GM12878 (cell line): ENCODE measurements around the gene HENMT1. TPM values are rescaled to one million over a fixed set of nuclear protein-coding genes. Genes with fewer than 3 reads are reported as not detected.

Experiments
- ATAC-seq: fragments of 200-7000 bp; cut with Tn5 transposase; 3 replicates; pipeline ENCODE4 v1.9.1; 2020; ENCODE audit warnings: mild to moderate bottlenecking, moderate library complexity
- BruUV-seq: library from RNA; stranded (reverse); fragments of 400-500 nt; replicated peaks from 2 replicates; lab custom pipeline; 2021; lab: Mats Ljungman, UMichigan
- CTCF ChIA-PET: fragments of 300-600 bp; sonication (Branson Sonifier 250); formaldehyde crosslinking; extraction: SDS; loops from one replicate; lab custom pipeline; 2021; ENCODE audit warnings: inconsistent platforms; lab: Yijun Ruan, JAX
- POLR2A ChIA-PET: fragments of 350-600 bp; formaldehyde crosslinking; extraction: SDS; loops from one replicate; lab custom pipeline; 2021; ENCODE audit warnings: inconsistent platforms; lab: Charles Lee
- RAD21 ChIA-PET: fragments of 300-600 bp; sonication (Branson Sonifier 250); formaldehyde crosslinking; loops from one replicate; lab custom pipeline; 2023; ENCODE audit warnings: antibody characterized with exemption; ENCODE audit not compliant: unreplicated experiment; lab: Charles Lee
- SMC1A ChIA-PET: fragments of 300-600 bp; sonication (Branson Sonifier 250); formaldehyde crosslinking; loops from one replicate; lab custom pipeline; 2023; ENCODE audit not compliant: unreplicated experiment, uncharacterized antibody; lab: Charles Lee
- DNase-seq: peaks from one replicate; pipeline ENCODE4 v3.0.0-alpha.2; 2011; ENCODE audit warnings: low read depth, low spot score
- FAIRE-seq: peaks from 3 replicates; lab custom pipeline; 2011; peaks lifted over from hg19 to GRCh38; lab: Jason Lieb, UNC
- H2AFZ ChIP-seq: 2 replicates; pipeline ENCODE4 v1.6.0; 2011; ENCODE audit warnings: low read depth, low read length, control low read depth; ENCODE audit not compliant: control insufficient read depth
- H3K27ac ChIP-seq: 2 replicates; pipeline ENCODE4 v1.5.1; 2011; ENCODE audit warnings: control low read depth; ENCODE audit not compliant: control insufficient read depth, insufficient read depth
- H3K27me3 ChIP-seq, 2 experiments: replicated peaks in 1 of 2; 2 replicates each; pipeline versions ENCODE4 v1.6.0 to v1.6.1; 2011; ENCODE audit warnings: low read length in 1 of 2; ENCODE audit not compliant: control insufficient read depth in 2 of 2, insufficient read depth in 2 of 2
- H3K36me3 ChIP-seq, 2 experiments: 2 replicates each; pipeline ENCODE4 v1.5.1; 2011; ENCODE audit warnings: low read length in 1 of 2; ENCODE audit not compliant: control insufficient read depth in 2 of 2, insufficient read depth in 2 of 2
- H3K4me1 ChIP-seq: 2 replicates; pipeline ENCODE4 v1.6.1; 2011; ENCODE audit warnings: mild to moderate bottlenecking, low read length, moderate library complexity, mixed read lengths; ENCODE audit not compliant: control insufficient read depth, insufficient read depth
- H3K4me2 ChIP-seq: 2 replicates; pipeline ENCODE4 v1.6.0; 2011; ENCODE audit warnings: control low read depth; ENCODE audit not compliant: control insufficient read depth, insufficient read depth
- H3K4me3 ChIP-seq: fragments of 200-600 bp; sonication (generic); 2 replicates; pipeline ENCODE4 v1.5.1; 2016
- H3K79me2 ChIP-seq: 2 replicates; pipeline ENCODE4 v1.6.0; 2011; ENCODE audit warnings: low read length; ENCODE audit not compliant: control insufficient read depth, insufficient read depth
- H3K9ac ChIP-seq: 2 replicates; pipeline ENCODE4 v1.8.0; 2011; ENCODE audit warnings: low read length, control low read depth, mixed read lengths; ENCODE audit not compliant: control insufficient read depth, insufficient read depth
- H3K9me3 ChIP-seq: replicated peaks from 3 replicates; pipeline ENCODE4 v1.5.1; 2011; ENCODE audit warnings: mild to moderate bottlenecking, low read length; ENCODE audit not compliant: control insufficient read depth, insufficient read depth
- H4K20me1 ChIP-seq: 2 replicates; pipeline ENCODE4 v1.6.0; 2011; ENCODE audit not compliant: control insufficient read depth, insufficient read depth
- KDM1A ChIP-seq: fragments of 200-600 bp; sonication (generic); IDR thresholded peaks from 2 replicates; pipeline ENCODE4 v1.6.1; 2016; ENCODE audit warnings: borderline replicate concordance
- MTA3 ChIP-seq: IDR thresholded peaks from 2 replicates; pipeline ENCODE4 v1.6.1; 2012; ENCODE audit warnings: low read length, inconsistent platforms, borderline replicate concordance
- MYC ChIP-seq: IDR thresholded peaks from 2 replicates; pipeline ENCODE4 v1.6.1; 2011; ENCODE audit warnings: mild to moderate bottlenecking, low read length, moderate library complexity, inconsistent platforms; ENCODE audit not compliant: insufficient read depth, insufficient replicate concordance, insufficient read length, severe bottlenecking
- NFXL1 ChIP-seq: fragments of 450-650 bp; IDR thresholded peaks from 2 replicates; pipeline ENCODE4 v1.6.1; 2017; ENCODE audit warnings: antibody characterized with exemption, mild to moderate bottlenecking, borderline replicate concordance
- NR2F1 ChIP-seq: fragments of 450-650 bp; conservative IDR thresholded peaks from 2 replicates; pipeline ENCODE4 v1.6.1; 2017; ENCODE audit warnings: mild to moderate bottlenecking
- PAX5 ChIP-seq: IDR thresholded peaks from 2 replicates; pipeline ENCODE4 v1.6.1; 2011; ENCODE audit warnings: low read depth, low read length, borderline replicate concordance
- RBBP5 ChIP-seq: fragments of 200-600 bp; sonication (generic); conservative IDR thresholded peaks from 2 replicates; pipeline ENCODE4 v1.6.1; 2016
- RCOR1 ChIP-seq: conservative IDR thresholded peaks from 2 replicates; pipeline ENCODE4 v1.6.1; 2012; ENCODE audit warnings: low read depth, low read length, improper control_type of control experiment
- SIN3A ChIP-seq: IDR thresholded peaks from 2 replicates; pipeline ENCODE4 v1.6.1; 2012; ENCODE audit warnings: low read depth, low read length, improper control_type of control experiment
- SREBF1 ChIP-seq: IDR thresholded peaks from 2 replicates; pipeline ENCODE4 v1.6.1; 2012; ENCODE audit warnings: mild to moderate bottlenecking, low read length
- SUZ12 ChIP-seq: fragments of 200-600 bp; sonication (generic); IDR thresholded peaks from one replicate; pipeline ENCODE4 v1.6.1; 2018; ENCODE audit warnings: antibody characterized with exemption, mild to moderate bottlenecking; ENCODE audit not compliant: unreplicated experiment
- YBX1 ChIP-seq: fragments of 450-650 bp; IDR thresholded peaks from 2 replicates; pipeline ENCODE4 v1.6.1; 2016; ENCODE audit warnings: antibody characterized with exemption
- WGBS: methylation state at CpG from one replicate; pipeline ENCODE4 v1.1.6; 2016; ENCODE audit warnings: low lambda C conversion rate; ENCODE audit not compliant: insufficient replicate concordance, insufficient coverage; ENCODE audit errors: missing lambda C conversion rate; 5-methylcytosine and 5-hydroxymethylcytosine counted together
- in situ Hi-C: fragments of 300-500 bp; cut with MboI; formaldehyde crosslinking; loops from 9 replicates; pipeline ENCODE4 v1.14.3; 2018; ENCODE audit warnings: mixed read lengths
- intact Hi-C: fragments of 100-400 bp; cut with micrococcal nuclease; formaldehyde crosslinking; loops from one replicate; pipeline ENCODE4 v1.14.2; 2022; ENCODE audit not compliant: unreplicated experiment
- polyA plus RNA-seq, 11 experiments: library from polyadenylated mRNA; depleted of rRNA in 4 of 11; unstranded in 6 of 11; stranded (reverse) in 5 of 11; fragments of >200 nt; fragmentation: Nextera tagmentation in 4 of 11; fragmentation: Illumina TruSeq in 1 of 11; extraction: Ambion mirVana in 4 of 11; extraction: Trizol in 1 of 11; gene quantifications; 1 replicate in 1 of 11; 2 replicates in 10 of 11; pipeline versions ENCODE4 v1.2.1 to v1.2.3, GENCODE V29; 2011 to 2016; ENCODE audit warnings: inconsistent platforms in 2 of 11, missing spikeins in 2 of 11, low read depth in 1 of 11
- total RNA-seq, 4 experiments: library from RNA; depleted of rRNA in 3 of 4; stranded (reverse); fragments of >200 nt in 3 of 4; fragmentation: Illumina TruSeq in 1 of 4; extraction: Trizol in 1 of 4; gene quantifications; 2 replicates each; pipeline versions ENCODE4 v1.2.1 to v1.2.3, GENCODE V29; 2013 to 2021
- TF ChIP-seq, protein P1 (sequence below): IDR thresholded peaks from 2 replicates; pipeline ENCODE4 v1.6.1; 2011; ENCODE audit warnings: borderline replicate concordance, low read depth, mild to moderate bottlenecking, moderate library complexity, mixed read lengths, low read length; ENCODE audit not compliant: insufficient read depth; ENCODE audit errors: extremely low read length
- TF ChIP-seq, protein P2 (sequence below): fragments of 450-650 bp; IDR thresholded peaks from 2 replicates; pipeline ENCODE4 v1.6.1; 2016; ENCODE audit warnings: mild to moderate bottlenecking, moderate library complexity, borderline replicate concordance
- TF ChIP-seq, protein P3 (sequence below): IDR thresholded peaks from 2 replicates; pipeline ENCODE4 v1.6.1; 2012; ENCODE audit warnings: low read depth, low read length, improper control_type of control experiment
- TF ChIP-seq, protein P4 (sequence below): IDR thresholded peaks from 2 replicates; pipeline ENCODE4 v1.6.1; 2011; ENCODE audit warnings: borderline replicate concordance, low read depth, mild to moderate bottlenecking, moderate library complexity, low read length; ENCODE audit not compliant: insufficient read depth, poor library complexity, severe bottlenecking

Gene HENMT1
- total and polyA plus RNA-seq, 10 of the 15 experiments (the other 5 are each of a cell fraction or from before 2014, with no cell fraction given), result 4.4 to 15.6 (median 10.4) TPM

DNA sequence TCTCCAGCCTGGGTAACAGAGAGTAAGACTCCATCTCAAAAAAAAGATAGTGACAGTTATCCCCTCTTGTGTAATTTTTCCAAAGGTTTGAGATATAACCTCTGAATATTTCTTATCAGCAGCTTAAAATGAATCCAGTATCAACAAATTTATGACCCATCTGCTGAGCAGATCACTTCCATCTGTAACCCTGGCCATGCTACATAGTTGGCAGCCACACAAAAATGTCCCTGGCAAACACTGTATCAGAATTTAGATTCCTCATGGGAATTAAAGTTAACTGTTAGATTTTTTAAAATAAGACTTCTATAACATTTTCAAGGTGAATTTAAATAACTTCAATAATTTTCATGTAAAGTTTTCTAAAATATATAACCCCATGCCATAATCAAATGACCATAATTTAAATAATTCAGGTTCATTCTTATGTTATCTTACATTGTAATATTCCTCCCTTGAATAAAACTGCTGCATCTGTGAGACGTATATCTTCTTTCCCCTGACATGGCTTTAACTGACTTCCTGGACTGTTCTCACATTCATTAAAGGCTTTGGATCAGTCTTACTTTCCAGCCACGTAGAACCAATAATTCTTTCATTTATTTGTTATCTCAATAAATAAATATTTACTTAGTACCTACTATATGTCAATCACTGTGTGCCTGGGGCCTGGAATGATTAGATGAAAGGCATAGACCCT, 25.9 kb upstream of the HENMT1 start (continued):
- TF ChIP-seq PAX5, result no peak
- TF ChIP-seq SIN3A, result no peak
- TF ChIP-seq RBBP5, result no peak
- no peak for TF ChIP-seq YBX1
- no peak for TF ChIP-seq NR2F1
- TF ChIP-seq SREBF1, result no peak
- TF ChIP-seq, protein P1, sequence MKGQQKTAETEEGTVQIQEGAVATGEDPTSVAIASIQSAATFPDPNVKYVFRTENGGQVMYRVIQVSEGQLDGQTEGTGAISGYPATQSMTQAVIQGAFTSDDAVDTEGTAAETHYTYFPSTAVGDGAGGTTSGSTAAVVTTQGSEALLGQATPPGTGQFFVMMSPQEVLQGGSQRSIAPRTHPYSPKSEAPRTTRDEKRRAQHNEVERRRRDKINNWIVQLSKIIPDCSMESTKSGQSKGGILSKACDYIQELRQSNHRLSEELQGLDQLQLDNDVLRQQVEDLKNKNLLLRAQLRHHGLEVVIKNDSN, result no peak
- TF ChIP-seq, all 136 proteins: peak for 0

DNA sequence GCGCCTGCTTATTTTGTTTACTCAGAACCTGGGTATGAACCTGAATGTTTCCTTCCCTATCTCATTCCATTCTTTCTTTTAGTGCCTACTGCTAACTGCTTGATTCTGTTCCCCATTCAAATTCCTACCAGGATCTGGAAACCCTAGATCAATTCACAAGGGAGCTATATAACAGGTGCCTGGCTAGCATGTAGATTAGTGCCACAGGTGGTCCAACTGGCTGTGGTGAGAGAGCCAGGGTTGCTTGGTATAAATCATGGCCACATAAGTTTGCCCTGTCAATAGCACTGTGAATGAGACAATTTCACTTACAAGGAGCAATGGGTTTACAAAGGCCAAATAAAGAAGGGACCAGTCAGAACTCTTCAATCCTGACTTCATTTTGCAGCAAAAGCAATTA, 24.6 kb upstream of the HENMT1 start:
- FAIRE-seq (no peak), ATAC-seq (no peak), DNase-seq (no peak)
- Histone ChIP-seq H3K9me3 (no peaks in the 10 kb centered on the region), H3K36me3 (no peaks in the 10 kb centered on the region), H3K27me3 (no peaks in the 10 kb centered on the region), H3K4me1 (no peaks in the 10 kb centered on the region), H3K79me2 (no peaks in the 10 kb centered on the region), H3K4me2 (no peak overlapping the region), H3K9ac (no peak overlapping the region), H3K27ac (no peak overlapping the region), H3K4me3 (no peak overlapping the region), H2AFZ (no peak overlapping the region), H4K20me1 (no peaks in the 10 kb centered on the region)
- in situ Hi-C loops (no loop called here), intact Hi-C loops (no loop called here)
- ChIA-PET POLR2A (no interaction called here), SMC1A (no interaction called here), CTCF (no interaction called here), RAD21 (no interaction called here)
- no TSS peak for BruUV-seq
- WGBS, result 33% methylated on average over 1 of the region's 1 CpG
- TF ChIP-seq SREBF1 (no peak), RCOR1 (no peak), NFXL1 (no peak), MTA3 (no peak), KDM1A (no peak), MYC (no peak), SUZ12 (no peak)
- TF ChIP-seq, protein P2, sequence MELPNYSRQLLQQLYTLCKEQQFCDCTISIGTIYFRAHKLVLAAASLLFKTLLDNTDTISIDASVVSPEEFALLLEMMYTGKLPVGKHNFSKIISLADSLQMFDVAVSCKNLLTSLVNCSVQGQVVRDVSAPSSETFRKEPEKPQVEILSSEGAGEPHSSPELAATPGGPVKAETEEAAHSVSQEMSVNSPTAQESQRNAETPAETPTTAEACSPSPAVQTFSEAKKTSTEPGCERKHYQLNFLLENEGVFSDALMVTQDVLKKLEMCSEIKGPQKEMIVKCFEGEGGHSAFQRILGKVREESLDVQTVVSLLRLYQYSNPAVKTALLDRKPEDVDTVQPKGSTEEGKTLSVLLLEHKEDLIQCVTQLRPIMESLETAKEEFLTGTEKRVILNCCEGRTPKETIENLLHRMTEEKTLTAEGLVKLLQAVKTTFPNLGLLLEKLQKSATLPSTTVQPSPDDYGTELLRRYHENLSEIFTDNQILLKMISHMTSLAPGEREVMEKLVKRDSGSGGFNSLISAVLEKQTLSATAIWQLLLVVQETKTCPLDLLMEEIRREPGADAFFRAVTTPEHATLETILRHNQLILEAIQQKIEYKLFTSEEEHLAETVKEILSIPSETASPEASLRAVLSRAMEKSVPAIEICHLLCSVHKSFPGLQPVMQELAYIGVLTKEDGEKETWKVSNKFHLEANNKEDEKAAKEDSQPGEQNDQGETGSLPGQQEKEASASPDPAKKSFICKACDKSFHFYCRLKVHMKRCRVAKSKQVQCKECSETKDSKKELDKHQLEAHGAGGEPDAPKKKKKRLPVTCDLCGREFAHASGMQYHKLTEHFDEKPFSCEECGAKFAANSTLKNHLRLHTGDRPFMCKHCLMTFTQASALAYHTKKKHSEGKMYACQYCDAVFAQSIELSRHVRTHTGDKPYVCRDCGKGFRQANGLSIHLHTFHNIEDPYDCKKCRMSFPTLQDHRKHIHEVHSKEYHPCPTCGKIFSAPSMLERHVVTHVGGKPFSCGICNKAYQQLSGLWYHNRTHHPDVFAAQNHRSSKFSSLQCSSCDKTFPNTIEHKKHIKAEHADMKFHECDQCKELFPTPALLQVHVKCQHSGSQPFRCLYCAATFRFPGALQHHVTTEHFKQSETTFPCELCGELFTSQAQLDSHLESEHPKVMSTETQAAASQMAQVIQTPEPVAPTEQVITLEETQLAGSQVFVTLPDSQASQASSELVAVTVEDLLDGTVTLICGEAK, result no peak
- TF ChIP-seq, protein P3, sequence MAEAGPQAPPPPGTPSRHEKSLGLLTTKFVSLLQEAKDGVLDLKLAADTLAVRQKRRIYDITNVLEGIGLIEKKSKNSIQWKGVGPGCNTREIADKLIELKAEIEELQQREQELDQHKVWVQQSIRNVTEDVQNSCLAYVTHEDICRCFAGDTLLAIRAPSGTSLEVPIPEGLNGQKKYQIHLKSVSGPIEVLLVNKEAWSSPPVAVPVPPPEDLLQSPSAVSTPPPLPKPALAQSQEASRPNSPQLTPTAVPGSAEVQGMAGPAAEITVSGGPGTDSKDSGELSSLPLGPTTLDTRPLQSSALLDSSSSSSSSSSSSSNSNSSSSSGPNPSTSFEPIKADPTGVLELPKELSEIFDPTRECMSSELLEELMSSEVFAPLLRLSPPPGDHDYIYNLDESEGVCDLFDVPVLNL, result no peak
- TF ChIP-seq, protein P4, sequence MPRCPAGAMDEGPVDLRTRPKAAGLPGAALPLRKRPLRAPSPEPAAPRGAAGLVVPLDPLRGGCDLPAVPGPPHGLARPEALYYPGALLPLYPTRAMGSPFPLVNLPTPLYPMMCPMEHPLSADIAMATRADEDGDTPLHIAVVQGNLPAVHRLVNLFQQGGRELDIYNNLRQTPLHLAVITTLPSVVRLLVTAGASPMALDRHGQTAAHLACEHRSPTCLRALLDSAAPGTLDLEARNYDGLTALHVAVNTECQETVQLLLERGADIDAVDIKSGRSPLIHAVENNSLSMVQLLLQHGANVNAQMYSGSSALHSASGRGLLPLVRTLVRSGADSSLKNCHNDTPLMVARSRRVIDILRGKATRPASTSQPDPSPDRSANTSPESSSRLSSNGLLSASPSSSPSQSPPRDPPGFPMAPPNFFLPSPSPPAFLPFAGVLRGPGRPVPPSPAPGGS, result no peak
